GM12864 (cell line): Measurements from ENCODE around the gene LRR1.

Experiments used
- DNase-seq: peaks from one replicate; pipeline ENCODE4 v3.0.0-alpha.2; 2011; ENCODE audit warnings: low read depth
- H3K4me3 ChIP-seq: 2 replicates; pipeline ENCODE4 v1.5.1; 2011; ENCODE audit warnings: mild to moderate bottlenecking, low read depth, low read length, control low read depth
- TF ChIP-seq, protein P1 (sequence below): IDR thresholded peaks from 2 replicates; pipeline ENCODE4 v1.5.1; 2011; ENCODE audit warnings: low read depth, mild to moderate bottlenecking, moderate library complexity, low read length, control low read depth, inconsistent platforms; ENCODE audit errors: missing control alignments

LRR1 gene, protein sequence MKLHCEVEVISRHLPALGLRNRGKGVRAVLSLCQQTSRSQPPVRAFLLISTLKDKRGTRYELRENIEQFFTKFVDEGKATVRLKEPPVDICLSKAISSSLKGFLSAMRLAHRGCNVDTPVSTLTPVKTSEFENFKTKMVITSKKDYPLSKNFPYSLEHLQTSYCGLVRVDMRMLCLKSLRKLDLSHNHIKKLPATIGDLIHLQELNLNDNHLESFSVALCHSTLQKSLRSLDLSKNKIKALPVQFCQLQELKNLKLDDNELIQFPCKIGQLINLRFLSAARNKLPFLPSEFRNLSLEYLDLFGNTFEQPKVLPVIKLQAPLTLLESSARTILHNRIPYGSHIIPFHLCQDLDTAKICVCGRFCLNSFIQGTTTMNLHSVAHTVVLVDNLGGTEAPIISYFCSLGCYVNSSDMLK

DNA sequence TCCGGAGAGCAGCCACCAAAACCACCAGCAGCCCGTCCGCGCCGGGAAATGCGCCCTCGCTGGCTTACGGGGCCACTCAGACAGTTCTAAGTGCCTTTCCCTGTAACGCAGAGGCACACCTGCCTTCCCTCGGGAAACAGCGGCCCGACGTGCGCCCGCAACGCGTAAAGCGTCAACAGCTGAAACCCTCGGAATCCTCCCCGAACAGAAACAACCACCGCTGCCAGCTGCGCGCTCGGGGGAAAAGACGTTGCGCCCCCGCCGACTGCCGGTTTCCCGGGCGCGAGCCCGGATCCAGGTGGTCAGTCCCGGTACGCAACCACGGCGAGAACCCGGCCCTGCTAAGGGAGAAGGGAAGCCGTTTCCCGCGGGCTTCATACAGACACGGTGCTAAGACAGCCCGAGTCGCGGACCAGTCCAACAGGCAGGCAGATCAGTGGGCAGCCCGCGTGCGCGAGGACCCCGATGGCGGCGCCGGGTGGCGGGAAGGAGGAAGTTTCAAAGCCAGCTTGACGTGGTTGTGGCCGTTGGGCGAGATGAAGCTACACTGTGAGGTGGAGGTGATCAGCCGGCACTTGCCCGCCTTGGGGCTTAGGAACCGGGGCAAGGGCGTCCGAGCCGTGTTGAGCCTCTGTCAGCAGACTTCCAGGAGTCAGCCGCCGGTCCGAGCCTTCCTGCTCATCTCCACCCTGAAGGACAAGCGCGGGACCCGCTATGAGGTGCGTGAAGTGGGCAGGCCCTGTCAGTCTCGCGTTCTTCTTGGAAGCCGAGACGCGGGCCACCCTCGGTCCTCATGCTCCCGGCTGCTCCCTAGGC is at the start of gene LRR1:
Gene LRR1, plus strand, starts transcription at position 456 of the 816 bp plus-strand sequence. Its CDS starts 81 bp downstream, at position 537.
- peak within 1 kb of the TSS; percentile 92 for H3K4me3 ChIP-seq
- no peak for DNase-seq
- TF ChIP-seq, protein P1, sequence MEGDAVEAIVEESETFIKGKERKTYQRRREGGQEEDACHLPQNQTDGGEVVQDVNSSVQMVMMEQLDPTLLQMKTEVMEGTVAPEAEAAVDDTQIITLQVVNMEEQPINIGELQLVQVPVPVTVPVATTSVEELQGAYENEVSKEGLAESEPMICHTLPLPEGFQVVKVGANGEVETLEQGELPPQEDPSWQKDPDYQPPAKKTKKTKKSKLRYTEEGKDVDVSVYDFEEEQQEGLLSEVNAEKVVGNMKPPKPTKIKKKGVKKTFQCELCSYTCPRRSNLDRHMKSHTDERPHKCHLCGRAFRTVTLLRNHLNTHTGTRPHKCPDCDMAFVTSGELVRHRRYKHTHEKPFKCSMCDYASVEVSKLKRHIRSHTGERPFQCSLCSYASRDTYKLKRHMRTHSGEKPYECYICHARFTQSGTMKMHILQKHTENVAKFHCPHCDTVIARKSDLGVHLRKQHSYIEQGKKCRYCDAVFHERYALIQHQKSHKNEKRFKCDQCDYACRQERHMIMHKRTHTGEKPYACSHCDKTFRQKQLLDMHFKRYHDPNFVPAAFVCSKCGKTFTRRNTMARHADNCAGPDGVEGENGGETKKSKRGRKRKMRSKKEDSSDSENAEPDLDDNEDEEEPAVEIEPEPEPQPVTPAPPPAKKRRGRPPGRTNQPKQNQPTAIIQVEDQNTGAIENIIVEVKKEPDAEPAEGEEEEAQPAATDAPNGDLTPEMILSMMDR: no peak

DNA sequence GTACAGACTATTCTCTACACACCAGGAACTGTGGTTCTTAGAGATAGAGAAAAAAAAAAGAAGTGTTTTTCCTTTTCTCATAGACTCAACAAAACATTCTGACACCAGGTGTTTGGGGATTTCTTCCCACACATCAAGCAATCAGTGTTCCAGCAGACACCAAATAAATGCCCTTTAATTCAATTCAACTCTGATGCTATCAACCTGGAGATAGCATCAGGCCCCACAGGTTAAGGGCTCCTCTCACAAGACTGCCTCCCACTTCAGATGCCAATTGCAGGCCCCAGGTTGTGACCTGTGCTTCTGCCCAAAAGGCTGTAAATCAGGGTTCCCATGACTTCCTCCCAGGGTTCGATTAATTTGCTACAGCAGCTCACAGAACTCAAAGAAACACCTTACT is 49.3 kb upstream of the LRR1 start:
- DNase-seq: no peak
- no peak overlapping the region for H3K4me3 ChIP-seq
- TF ChIP-seq, protein P1: no peak

DNA sequence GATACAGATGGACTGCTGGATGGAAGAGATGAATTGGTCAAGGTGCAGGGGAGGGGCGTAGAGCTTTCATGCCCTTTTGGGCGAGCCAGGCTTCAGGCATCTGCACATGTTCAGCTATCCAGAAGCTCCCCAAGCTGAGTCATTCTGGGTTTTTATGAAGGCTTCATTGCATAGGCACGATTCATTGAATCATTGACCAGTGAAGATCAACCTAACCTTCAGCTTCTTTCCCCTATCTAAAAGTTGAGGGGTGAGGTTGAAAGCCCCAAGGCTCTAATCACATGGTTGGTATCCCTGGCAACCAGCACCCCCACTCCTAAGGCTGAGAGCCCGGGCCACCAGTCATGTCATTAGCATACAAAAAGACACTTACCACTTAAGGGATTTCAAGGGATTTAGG is 48.9 kb upstream of the LRR1 start:
- no peak overlapping the region for H3K4me3 ChIP-seq
- TF ChIP-seq, protein P1: no peak
- DNase-seq: no peak

DNA sequence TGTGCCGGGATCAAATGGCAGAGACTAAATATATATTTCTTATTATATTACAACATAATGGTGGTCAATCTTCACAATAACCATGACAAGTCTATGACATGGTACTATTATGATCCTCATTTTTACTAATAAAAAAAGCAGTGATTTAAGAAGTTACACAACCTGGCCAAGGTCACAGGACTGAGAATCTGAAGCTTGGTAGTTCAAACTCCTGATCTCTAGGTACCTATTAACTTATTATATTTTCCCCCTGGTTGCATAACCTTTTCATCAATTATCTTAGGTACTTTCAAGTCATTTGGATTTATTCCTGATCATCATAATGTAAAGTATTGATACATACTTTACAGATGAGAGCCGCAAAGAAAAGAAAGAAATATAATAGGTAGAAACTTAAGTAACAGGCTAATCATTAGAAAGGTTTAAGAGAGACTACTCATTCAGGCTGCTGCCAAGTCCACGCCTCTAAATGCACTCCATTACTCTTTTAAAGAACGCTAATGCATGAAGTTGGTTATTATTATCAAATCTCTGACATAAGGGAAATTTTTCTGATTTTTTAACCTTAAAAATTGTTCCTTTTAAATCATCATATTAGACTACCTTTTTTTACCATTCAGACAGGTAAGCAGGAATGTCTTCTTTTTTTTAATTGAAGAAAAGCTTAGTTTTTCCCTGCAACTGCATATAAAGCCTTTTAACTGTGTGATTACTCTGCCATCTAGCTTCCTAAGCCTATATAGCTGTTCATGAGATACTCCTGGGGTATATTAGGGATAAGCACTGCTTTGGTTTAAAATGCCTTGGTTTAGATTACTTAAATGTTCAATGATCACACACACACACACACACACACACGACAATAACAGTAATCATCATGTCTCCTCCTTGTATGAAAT is 48.2 kb upstream of the LRR1 start:
- TF ChIP-seq, protein P1: no peak
- no peak overlapping the region for H3K4me3 ChIP-seq
- DNase-seq: no peak

DNA sequence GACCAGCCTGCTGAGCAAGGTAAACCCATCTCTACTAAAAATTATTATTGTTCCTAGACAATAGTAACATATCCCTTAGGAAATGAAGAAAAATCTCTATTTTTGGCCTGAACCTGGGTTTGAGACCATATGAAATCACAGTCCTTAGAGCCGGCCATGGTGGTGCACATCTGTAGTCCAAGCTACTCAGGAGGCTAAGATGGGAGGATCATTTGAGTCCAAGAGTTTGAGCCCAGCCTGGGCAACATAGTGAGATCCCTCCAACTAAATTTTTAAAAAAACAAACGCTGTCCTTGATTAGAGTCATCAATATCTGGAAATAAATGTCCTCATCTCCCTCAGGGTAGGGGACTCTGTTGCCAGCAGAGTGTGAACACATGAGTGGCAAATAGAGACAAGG is 47.2 kb upstream of the LRR1 start:
- TF ChIP-seq, protein P1: no peak
- DNase-seq: no peak
- no peak overlapping the region for H3K4me3 ChIP-seq

DNA sequence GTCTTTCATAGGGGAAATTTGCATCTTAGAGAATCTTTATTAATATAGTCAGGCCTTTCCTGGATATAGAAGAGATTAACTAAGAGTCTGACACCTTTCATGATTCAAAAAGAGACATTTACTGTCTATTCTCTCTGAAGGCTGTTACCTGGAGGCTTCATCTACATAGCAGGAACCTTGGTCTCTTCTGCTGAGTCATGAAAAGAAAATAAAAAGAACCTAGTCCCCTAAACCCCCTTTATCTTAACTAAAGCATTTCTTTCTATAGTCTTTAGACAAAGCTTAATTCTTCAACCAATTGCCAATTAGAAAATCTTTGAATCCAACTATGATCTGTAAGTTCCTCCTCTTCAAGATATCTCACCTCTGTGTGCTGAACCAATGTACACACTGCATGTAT is 45.6 kb upstream of the LRR1 start:
- no peak overlapping the region for H3K4me3 ChIP-seq
- TF ChIP-seq, protein P1: no peak
- DNase-seq: no peak
